T-cell (primary cell): ENCODE results near the gene TNRC6C. TPM values are rescaled to one million over a fixed set of nuclear protein-coding genes. Genes with fewer than 3 reads are reported as not detected.

Source experiments
- ATAC-seq, 4 experiments: fragments of 200-7000 bp in 3 of 4; fragments of 150-1000 bp in 1 of 4; cut with Tn5 transposase; replicated peaks in 1 of 4; 1 replicate in 3 of 4; 2 replicates in 1 of 4; pipeline ENCODE4 v1.10.0; 2021; ENCODE audit warnings: moderate library complexity in 3 of 4, mild to moderate bottlenecking in 2 of 4, moderate number of reproducible peaks in 1 of 4
- CTCF ChIA-PET, 2 donors: fragments of 300-600 bp; sonication (Branson Sonifier 250); formaldehyde crosslinking; loops; one replicate each; lab custom pipeline; 2022; ENCODE audit warnings: antibody characterized with exemption in 2 of 2; lab: Charles Lee
- POLR2A ChIA-PET, 2 donors: fragments of 300-600 bp; sonication (Branson Sonifier 250); formaldehyde crosslinking; loops; one replicate each; lab custom pipeline; 2022; ENCODE audit warnings: antibody characterized with exemption in 2 of 2; lab: Charles Lee
- DNase-seq, 35 experiments: peaks; one replicate each; pipeline versions ENCODE4 v3.0.0 to v3.0.0-alpha.2; 2013 to 2023
- H3K27ac ChIP-seq: one replicate; pipeline ENCODE4 v1.5.1; 2013; ENCODE audit warnings: low read length
- H3K27me3 ChIP-seq, 2 experiments: replicated peaks in 1 of 2; 1 replicate in 1 of 2; 2 replicates in 1 of 2; pipeline versions ENCODE4 v1.6.1 to v1.7.0; 2013; ENCODE audit warnings: low read length in 1 of 2, mixed read lengths in 1 of 2; ENCODE audit not compliant: control insufficient read depth in 2 of 2, insufficient read depth in 2 of 2; ENCODE audit errors: extremely low read depth in 1 of 2
- H3K36me3 ChIP-seq, 2 donors: 1 replicate in 1 of 2; 2 replicates in 1 of 2; pipeline versions ENCODE4 v1.6.1 to v1.7.0; 2013; ENCODE audit warnings: low read length in 1 of 2; ENCODE audit not compliant: control insufficient read depth in 2 of 2, insufficient read depth in 1 of 2; ENCODE audit errors: extremely low read depth in 1 of 2
- H3K4me1 ChIP-seq, 2 experiments: 1 replicate in 1 of 2; 2 replicates in 1 of 2; pipeline versions ENCODE4 v1.6.1 to v1.7.0; 2013; ENCODE audit warnings: low read length in 2 of 2, mixed read lengths in 1 of 2; ENCODE audit not compliant: insufficient read depth in 2 of 2, control insufficient read depth in 1 of 2; ENCODE audit errors: extremely low read depth in 1 of 2
- H3K4me3 ChIP-seq, 2 donors: 1 replicate in 1 of 2; 2 replicates in 1 of 2; pipeline versions ENCODE4 v1.5.1 to v1.7.0; 2013; ENCODE audit warnings: mild to moderate bottlenecking in 2 of 2, low read length in 1 of 2, moderate library complexity in 1 of 2; ENCODE audit not compliant: control insufficient read depth in 1 of 2; ENCODE audit errors: extremely low read depth in 1 of 2
- H3K9me3 ChIP-seq: 2 replicates; pipeline ENCODE4 v1.7.0; 2013
- H3K27ac Mint-ChIP-seq, 2 donors: one replicate each; pipeline ENCODE4 v1.8.0; 2020 to 2021; ENCODE audit warnings: mild to moderate bottlenecking in 2 of 2, mixed read lengths in 2 of 2
- H3K27me3 Mint-ChIP-seq, 2 donors: one replicate each; pipeline ENCODE4 v1.8.0; 2021 to 2022; ENCODE audit warnings: mixed read lengths in 2 of 2
- H3K36me3 Mint-ChIP-seq: one replicate; pipeline ENCODE4 v1.8.0; 2021; ENCODE audit warnings: mixed read lengths
- H3K4me1 Mint-ChIP-seq, 3 donors: one replicate each; pipeline ENCODE4 v1.8.0; 2020 to 2022; ENCODE audit warnings: mixed read lengths in 3 of 3, mild to moderate bottlenecking in 1 of 3
- H3K4me3 Mint-ChIP-seq, 3 donors: one replicate each; pipeline ENCODE4 v1.8.0; 2020 to 2022; ENCODE audit warnings: mild to moderate bottlenecking in 3 of 3, mixed read lengths in 3 of 3, moderate library complexity in 3 of 3
- H3K9me3 Mint-ChIP-seq, 3 donors: one replicate each; pipeline ENCODE4 v1.8.0; 2020 to 2022; ENCODE audit warnings: mixed read lengths in 3 of 3
- WGBS: methylation state at CpG from one replicate; pipeline ENCODE4 v1.1.5; 2013; ENCODE audit warnings: missing lambda C conversion rate; ENCODE audit not compliant: insufficient coverage; 5-methylcytosine and 5-hydroxymethylcytosine counted together
- total RNA-seq, 35 experiments: library from RNA in 6 of 35; stranded (reverse) in 6 of 35; fragments of 120-200 nt in 1 of 35; gene quantifications; one replicate each; pipeline versions ENCODE4 v1.2.1 to v1.2.4 and lab custom pipeline; 2013 to 2026

TNRC6C gene
- total RNA-seq, 5 donors from 2014 or later (not counting 1 experiment from before 2014, with no cell fraction given), result 87.1 to 116 (median 94.3) TPM

DNA sequence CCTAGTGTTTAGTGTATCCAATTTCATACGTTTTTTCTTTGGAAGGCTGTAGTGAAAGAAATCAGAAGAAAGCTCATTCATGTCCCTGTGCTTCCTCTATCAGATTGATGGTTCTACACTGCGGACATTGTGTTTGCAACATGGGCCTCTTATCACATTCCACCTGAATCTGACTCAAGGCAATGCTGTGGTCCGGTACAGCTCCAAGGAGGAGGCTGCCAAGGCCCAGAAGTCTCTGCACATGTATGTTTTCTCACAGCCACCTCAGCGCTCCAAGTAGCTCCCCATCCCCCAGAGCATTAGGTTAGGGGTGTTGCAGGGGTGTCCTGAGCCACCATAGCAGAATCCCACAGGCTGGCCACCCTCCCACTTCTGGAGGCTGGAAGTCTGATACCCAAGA is 144.8 kb downstream of the TNRC6C start:
- H3K4me3 Mint-ChIP-seq, result no peak overlapping the region
- no peak overlapping the region for H3K27ac Mint-ChIP-seq
- peaks cover 0 to 9% (median 6%) of the 10 kb centered on the region in 3 donors for H3K4me1 Mint-ChIP-seq
- ChIA-PET POLR2A (no interaction called here), CTCF (no interaction called here)
- H3K9me3 ChIP-seq, result no peaks in the 10 kb centered on the region
- H3K36me3 ChIP-seq, result peaks cover 33 to 75% of the 10 kb centered on the region in 2 donors
- H3K4me1 ChIP-seq, result peaks cover 0 to 1% of the 10 kb centered on the region in 2 experiments
- no peaks in the 10 kb centered on the region for H3K27me3 Mint-ChIP-seq
- WGBS, result 92% methylated on average over 1 of the region's 4 CpGs
- no peaks in the 10 kb centered on the region for H3K9me3 Mint-ChIP-seq
- no peaks in the 10 kb centered on the region for H3K27me3 ChIP-seq
- peaks cover 52% of the 10 kb centered on the region for H3K36me3 Mint-ChIP-seq
- ATAC-seq (no peak), DNase-seq (no peak)
- H3K4me3 ChIP-seq, result no peak overlapping the region
- H3K27ac ChIP-seq, result no peak overlapping the region

DNA sequence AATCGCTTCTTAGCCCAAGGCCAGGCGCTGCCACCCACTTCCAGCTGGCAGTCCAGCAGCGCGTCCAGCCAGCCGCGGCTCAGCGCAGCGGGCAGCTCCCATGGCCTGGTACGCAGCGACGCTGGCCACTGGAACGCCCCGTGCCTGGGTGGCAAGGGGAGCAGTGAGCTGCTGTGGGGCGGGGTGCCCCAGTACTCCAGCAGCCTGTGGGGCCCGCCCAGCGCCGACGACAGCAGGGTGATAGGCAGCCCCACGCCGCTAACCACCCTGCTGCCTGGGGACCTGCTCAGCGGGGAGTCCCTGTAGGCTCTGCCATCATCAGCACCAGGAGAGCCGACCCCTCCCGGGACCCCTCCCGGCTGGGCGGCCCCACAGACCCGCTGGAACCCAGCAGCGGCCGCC is 146.0 kb downstream of the TNRC6C start:
- peaks cover 44% of the 10 kb centered on the region for H3K36me3 Mint-ChIP-seq
- no peak overlapping the region for H3K27ac Mint-ChIP-seq
- no peaks in the 10 kb centered on the region for H3K9me3 ChIP-seq
- no peak overlapping the region for H3K4me3 ChIP-seq
- H3K27ac ChIP-seq, result no peak overlapping the region
- ATAC-seq, result peak in 1 of 4 experiments; percentile 18
- H3K36me3 ChIP-seq, result peaks cover 33 to 74% of the 10 kb centered on the region in 2 donors
- H3K27me3 Mint-ChIP-seq, result no peaks in the 10 kb centered on the region
- no peaks in the 10 kb centered on the region for H3K9me3 Mint-ChIP-seq
- DNase-seq, result no peak
- no peaks in the 10 kb centered on the region for H3K27me3 ChIP-seq
- H3K4me1 ChIP-seq, result peaks cover 0 to 7% of the 10 kb centered on the region in 2 experiments
- CTCF ChIA-PET, result interaction anchor here in 1 of 2 donors (0.6 kb wide), 1 partner anchor 263 kb away, joined by 3 read pairs; no protein-coding TSS in a partner anchor
- peaks cover 6 to 12% (median 10%) of the 10 kb centered on the region in 3 donors for H3K4me1 Mint-ChIP-seq
- POLR2A ChIA-PET, result no interaction called here
- WGBS, result 98% methylated on average over 27 of the region's 28 CpGs
- no peak overlapping the region for H3K4me3 Mint-ChIP-seq

DNA sequence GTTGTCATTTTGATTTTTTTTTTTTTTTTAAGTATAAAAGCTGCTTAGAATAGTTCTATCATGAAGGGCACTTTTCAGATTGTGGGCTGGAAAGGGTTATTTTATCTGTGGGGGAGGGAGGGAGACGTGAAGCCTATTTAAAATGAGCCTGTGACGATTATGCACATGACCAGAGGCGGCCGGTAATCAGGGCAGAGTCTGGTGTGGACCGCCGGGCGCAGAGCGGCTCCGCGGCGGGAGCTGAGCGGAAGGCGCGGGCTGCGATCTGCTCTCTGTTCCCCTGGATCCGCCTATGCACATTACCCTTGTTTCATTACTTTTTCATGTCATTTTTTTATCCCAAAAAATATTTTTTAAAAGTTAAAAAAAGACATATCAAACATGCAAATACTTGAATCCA is 146.6 kb downstream of the TNRC6C start:
- POLR2A ChIA-PET, result no interaction called here
- Mint-ChIP-seq H3K4me1 (peaks cover 7 to 12% (median 12%) of the 10 kb centered on the region in 3 donors), H3K36me3 (peaks cover 40% of the 10 kb centered on the region), H3K4me3 (no peak overlapping the region), H3K27me3 (no peaks in the 10 kb centered on the region), H3K9me3 (no peaks in the 10 kb centered on the region), H3K27ac (no peak overlapping the region)
- no peak for ATAC-seq
- CTCF ChIA-PET, result interaction anchor here (0.6 kb wide), 2 partner anchors 133 to 264 kb away, joined by 3 read pairs; no protein-coding TSS in a partner anchor
- H3K27ac ChIP-seq, result no peak overlapping the region
- no peak overlapping the region for H3K4me3 ChIP-seq
- no peaks in the 10 kb centered on the region for H3K27me3 ChIP-seq
- peaks cover 33 to 73% of the 10 kb centered on the region in 2 donors for H3K36me3 ChIP-seq
- no peaks in the 10 kb centered on the region for H3K9me3 ChIP-seq
- 95% methylated on average over 13 of the region's 16 CpGs for WGBS
- no peak for DNase-seq
- H3K4me1 ChIP-seq, result peaks cover 0 to 7% of the 10 kb centered on the region in 2 experiments

DNA sequence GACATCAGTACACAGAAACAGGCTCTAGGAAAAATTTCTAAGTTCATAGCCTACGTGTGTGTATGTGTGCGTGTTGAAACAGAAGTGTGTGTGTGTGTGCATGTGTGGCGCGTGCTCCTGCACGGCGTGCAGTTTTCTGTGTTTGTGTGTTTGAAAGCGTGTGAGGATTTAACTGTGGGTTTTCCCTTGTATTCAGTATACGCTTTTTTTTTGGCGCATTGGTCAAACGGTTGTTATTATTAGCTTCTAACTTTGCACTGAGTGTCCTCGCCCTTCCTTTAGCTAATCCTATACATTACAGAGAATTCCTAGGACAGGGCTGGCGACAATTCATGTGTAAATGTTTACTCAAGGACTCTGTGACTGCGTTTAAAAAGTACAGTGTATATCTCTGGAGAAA is 147.0 kb downstream of the TNRC6C start:
- 100% methylated on average over 2 of the region's 13 CpGs for WGBS
- Mint-ChIP-seq H3K4me1 (peaks cover 12 to 15% (median 15%) of the 10 kb centered on the region in 3 donors), H3K9me3 (no peaks in the 10 kb centered on the region), H3K27me3 (no peaks in the 10 kb centered on the region), H3K36me3 (peaks cover 40% of the 10 kb centered on the region), H3K4me3 (no peak overlapping the region), H3K27ac (no peak overlapping the region)
- Histone ChIP-seq H3K4me3 (no peak overlapping the region), H3K9me3 (no peaks in the 10 kb centered on the region), H3K36me3 (peaks cover 33 to 74% of the 10 kb centered on the region in 2 donors), H3K27ac (no peak overlapping the region), H3K4me1 (peaks cover 0 to 8% of the 10 kb centered on the region in 2 experiments), H3K27me3 (no peaks in the 10 kb centered on the region)
- ChIA-PET CTCF (interaction anchor here in 1 of 2 donors (0.6 kb wide), 1 partner anchor 133 kb away, joined by 3 read pairs; no protein-coding TSS in a partner anchor), POLR2A (no interaction called here)
- no peak for DNase-seq
- ATAC-seq, result no peak

DNA sequence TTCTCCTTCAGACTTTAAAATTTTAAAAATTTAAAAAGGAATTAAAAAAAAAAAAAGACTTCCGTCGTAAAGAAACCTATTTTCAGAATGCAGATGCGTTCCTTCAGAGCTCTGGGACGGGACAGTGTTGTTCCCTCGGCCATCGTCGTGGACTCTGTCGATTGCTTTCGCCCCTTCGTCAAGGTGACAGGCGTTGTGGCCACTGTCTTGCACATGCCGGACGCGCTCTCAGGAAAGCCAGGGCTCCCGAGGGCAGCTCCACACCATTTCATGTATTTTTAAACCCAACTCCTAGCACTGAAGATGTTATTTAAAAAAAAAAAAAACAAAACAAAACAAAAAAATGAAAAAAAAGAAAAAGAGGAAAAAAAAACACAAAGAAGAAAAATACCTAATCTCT is 147.7 kb downstream of the TNRC6C start:
- ATAC-seq (no peak), DNase-seq (no peak)
- Histone ChIP-seq H3K27me3 (no peaks in the 10 kb centered on the region), H3K27ac (no peak overlapping the region), H3K4me3 (no peak overlapping the region), H3K9me3 (no peaks in the 10 kb centered on the region), H3K4me1 (peaks cover 0 to 14% of the 10 kb centered on the region in 2 experiments), H3K36me3 (peaks cover 28 to 76% of the 10 kb centered on the region in 2 donors)
- Mint-ChIP-seq H3K27ac (no peak overlapping the region), H3K4me1 (peaks cover 14 to 20% (median 20%) of the 10 kb centered on the region in 3 donors), H3K36me3 (peaks cover 43% of the 10 kb centered on the region), H3K27me3 (no peaks in the 10 kb centered on the region), H3K4me3 (no peak overlapping the region), H3K9me3 (no peaks in the 10 kb centered on the region)
- ChIA-PET CTCF (interaction anchor here (0.6 to 0.7 kb wide), 3 partner anchors 31 to 629 kb away, joined by 4 to 7 read pairs (median 4); no protein-coding TSS in a partner anchor), POLR2A (interaction anchor here (0.6 kb wide), 3 partner anchors 18 to 267 kb away, joined by 3 to 7 read pairs (median 4); no protein-coding TSS in a partner anchor)
- 93% methylated on average over 10 of the region's 15 CpGs for WGBS

DNA sequence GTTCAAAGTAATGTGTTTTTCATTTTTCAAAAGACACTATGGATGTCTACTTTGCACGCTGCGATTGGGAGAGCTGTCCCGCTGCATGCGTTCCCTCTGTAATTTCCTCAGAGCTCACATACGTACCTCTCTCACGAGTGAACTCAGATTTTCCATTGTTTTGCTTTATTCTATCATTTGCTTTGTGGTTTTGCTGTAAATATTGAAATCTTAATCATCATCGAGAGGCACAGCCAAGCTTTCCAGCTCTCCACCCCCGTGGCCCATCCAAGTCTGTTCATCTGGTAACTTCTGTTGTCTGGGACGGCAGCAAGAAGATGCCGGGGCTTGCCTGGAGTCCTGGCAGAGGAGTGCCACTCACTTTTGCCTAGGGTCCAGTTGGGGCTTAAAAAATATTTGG is 149.0 kb downstream of the TNRC6C start:
- H3K9me3 Mint-ChIP-seq, result no peaks in the 10 kb centered on the region
- ChIA-PET POLR2A (no interaction called here), CTCF (no interaction called here)
- ATAC-seq (no peak), DNase-seq (no peak)
- Histone ChIP-seq H3K36me3 (peaks cover 25 to 76% of the 10 kb centered on the region in 2 donors), H3K9me3 (no peaks in the 10 kb centered on the region), H3K4me1 (peaks cover 0 to 27% of the 10 kb centered on the region in 2 experiments), H3K4me3 (no peak overlapping the region), H3K27ac (peak overlapping the region; percentile 3), H3K27me3 (no peaks in the 10 kb centered on the region)
- H3K36me3 Mint-ChIP-seq, result peaks cover 35% of the 10 kb centered on the region
- 81% methylated on average over 3 of the region's 10 CpGs for WGBS
- H3K27ac Mint-ChIP-seq, result peak overlapping the region; percentile 48 to 55
- H3K4me3 Mint-ChIP-seq, result no peak overlapping the region
- peaks cover 16 to 24% (median 23%) of the 10 kb centered on the region in 3 donors for H3K4me1 Mint-ChIP-seq
- no peaks in the 10 kb centered on the region for H3K27me3 Mint-ChIP-seq
